DMS 273 (cell line): Measurements from ENCODE around the gene CFB.
"Not testable (repeated sequence)": the region's sequence is repeated elsewhere in the genome, so short reads cannot be mapped to it uniquely, and the experiment has no call there.

ENCODE experiments used
- DNase-seq: peaks from one replicate; lab custom pipeline; 2025; ENCODE audit not compliant: unreplicated experiment; lab: John Stamatoyannopoulos, UW

Gene CFB

GRCh38 chr6:31911826-31912585, 33.9 kb upstream of the CFB start:
- no peak for DNase-seq

- no peak for DNase-seq
These were observed 30.5 kb upstream of the CFB start for GRCh38 chr6:31915351-31915750.

GRCh38 chr6:31915756-31916155, 30.1 kb upstream of the CFB start:
- no peak for DNase-seq

- no peak for DNase-seq
These were observed 27.7 kb upstream of the CFB start for GRCh38 chr6:31918069-31918720.

GRCh38 chr6:31919624-31920303, 26.1 kb upstream of the CFB start:
- no peak for DNase-seq

GRCh38 chr6:31920811-31921210, 25.1 kb upstream of the CFB start:
- DNase-seq, result no peak

GRCh38 chr6:31922942-31923341, 23.0 kb upstream of the CFB start:
- DNase-seq, result peak; percentile 48

- no peak for DNase-seq
These were observed 18.5 kb upstream of the CFB start, which contains the start of gene C2 for GRCh38 chr6:31927242-31927862. Gene C2, plus strand, starts transcription at chr6:31927717. Its CDS starts 36 bp downstream, at chr6:31927753.

- no peak for DNase-seq
These were observed 17.8 kb upstream of the CFB start for GRCh38 chr6:31927863-31928671.

GRCh38 chr6:31928672-31928939, 17.3 kb upstream of the CFB start:
- no peak for DNase-seq

- no peak for DNase-seq
These were observed 14.9 kb upstream of the CFB start for GRCh38 chr6:31930962-31931361.

GRCh38 chr6:31932137-31932536, 13.8 kb upstream of the CFB start:
- DNase-seq, result not testable (repeated sequence)

GRCh38 chr6:31933537-31933936, 12.4 kb upstream of the CFB start:
- no peak for DNase-seq

- no peak for DNase-seq
These were observed 10.9 kb upstream of the CFB start for GRCh38 chr6:31935021-31935420.

- DNase-seq, result no peak
These were observed 10.1 kb upstream of the CFB start for GRCh38 chr6:31935823-31936222.

- peak; percentile 56 for DNase-seq
These were observed 5.6 kb upstream of the CFB start for GRCh38 chr6:31940256-31940664.

GRCh38 chr6:31943742-31944141, 2.2 kb upstream of the CFB start:
- no peak for DNase-seq

- no peak for DNase-seq
These were observed 765 bp upstream of the CFB start for GRCh38 chr6:31945154-31945506.

GRCh38 chr6:31946370-31946885, 533 bp downstream of the CFB start:
- DNase-seq, result no peak

- DNase-seq, result no peak
These were observed 1.3 kb downstream of the CFB start for GRCh38 chr6:31947070-31947675.
